Spleen (tissue), 7 donors: ENCODE results near the gene TRPM8.

Experiments used
- POLR2A ChIP-seq, 3 donors: fragments of 450-650 bp; IDR thresholded peaks; one replicate each; pipeline ENCODE4 v1.5.1; 2017; ENCODE audit warnings: antibody characterized with exemption in 3 of 3, mild to moderate bottlenecking in 1 of 3
- TF ChIP-seq, protein P1 (sequence below), 11 experiments: fragments of 200-600 bp in 7 of 11; fragments of 450-650 bp in 4 of 11; sonication (generic) in 4 of 11; IDR thresholded peaks in 8 of 11; conservative IDR thresholded peaks in 3 of 11; 1 replicate in 7 of 11; 2 replicates in 4 of 11; pipeline versions ENCODE4 v1.4.0 to v1.8.0; 2016 to 2021; ENCODE audit warnings: antibody characterized with exemption in 11 of 11, inconsistent platforms in 4 of 11, mild to moderate bottlenecking in 1 of 11
- donor health status: DM: no; HTN: no; CAD: no; lungs with moderate emphysema.
- donor health status: DM: no; HTN: no; CAD: no.
- donor health status: DM: no; HTN: no; CAD: no.

GRCh38 chr2:233965032-233965603, 47.9 kb downstream of the TRPM8 start:
- TF ChIP-seq, protein P1, sequence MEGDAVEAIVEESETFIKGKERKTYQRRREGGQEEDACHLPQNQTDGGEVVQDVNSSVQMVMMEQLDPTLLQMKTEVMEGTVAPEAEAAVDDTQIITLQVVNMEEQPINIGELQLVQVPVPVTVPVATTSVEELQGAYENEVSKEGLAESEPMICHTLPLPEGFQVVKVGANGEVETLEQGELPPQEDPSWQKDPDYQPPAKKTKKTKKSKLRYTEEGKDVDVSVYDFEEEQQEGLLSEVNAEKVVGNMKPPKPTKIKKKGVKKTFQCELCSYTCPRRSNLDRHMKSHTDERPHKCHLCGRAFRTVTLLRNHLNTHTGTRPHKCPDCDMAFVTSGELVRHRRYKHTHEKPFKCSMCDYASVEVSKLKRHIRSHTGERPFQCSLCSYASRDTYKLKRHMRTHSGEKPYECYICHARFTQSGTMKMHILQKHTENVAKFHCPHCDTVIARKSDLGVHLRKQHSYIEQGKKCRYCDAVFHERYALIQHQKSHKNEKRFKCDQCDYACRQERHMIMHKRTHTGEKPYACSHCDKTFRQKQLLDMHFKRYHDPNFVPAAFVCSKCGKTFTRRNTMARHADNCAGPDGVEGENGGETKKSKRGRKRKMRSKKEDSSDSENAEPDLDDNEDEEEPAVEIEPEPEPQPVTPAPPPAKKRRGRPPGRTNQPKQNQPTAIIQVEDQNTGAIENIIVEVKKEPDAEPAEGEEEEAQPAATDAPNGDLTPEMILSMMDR (IDR thresholded peaks at IDR 0.05 in 8 of 11, conservative IDR thresholded peaks at IDR 0.05 in 3 of 11): no peak
- no peak for TF ChIP-seq POLR2A (IDR thresholded peaks at IDR 0.05)
